Suprapubic skin (tissue), 4 donors: ENCODE results near the gene KLHL29. TPM values are rescaled to one million over a fixed set of nuclear protein-coding genes. Genes with fewer than 3 reads are reported as not detected.

Experiments used
- DNase-seq, 2 donors: peaks; one replicate each; pipeline ENCODE4 v3.0.0-alpha.2; 2019; ENCODE audit warnings: low spot score in 2 of 2
- H3K27ac ChIP-seq: fragments of 200-600 bp; sonication (generic); one replicate; pipeline ENCODE4 v1.5.1; 2019
- H3K27me3 ChIP-seq: fragments of 200-600 bp; sonication (generic); one replicate; pipeline ENCODE4 v1.5.1; 2019
- H3K36me3 ChIP-seq: fragments of 200-600 bp; sonication (generic); one replicate; pipeline ENCODE4 v1.5.1; 2019
- H3K4me1 ChIP-seq: fragments of 200-600 bp; sonication (generic); one replicate; pipeline ENCODE4 v1.5.1; 2019
- H3K4me3 ChIP-seq: fragments of 200-600 bp; sonication (generic); one replicate; pipeline ENCODE4 v1.5.1; 2019; ENCODE audit warnings: mild to moderate bottlenecking
- H3K9me3 ChIP-seq: fragments of 200-600 bp; sonication (generic); one replicate; pipeline ENCODE4 v1.5.1; 2019
- CTCF ChIP-seq, 2 donors: fragments of 200-600 bp in 1 of 2; fragments of 450-650 bp in 1 of 2; sonication (generic) in 1 of 2; IDR thresholded peaks; one replicate each; pipeline ENCODE4 v1.5.1; 2016 to 2019; ENCODE audit warnings: antibody characterized with exemption in 2 of 2, mild to moderate bottlenecking in 1 of 2, moderate library complexity in 1 of 2
- EP300 ChIP-seq: sonication (generic); formaldehyde crosslinking; IDR thresholded peaks from one replicate; pipeline ENCODE4 v1.6.1; 2017; ENCODE audit warnings: antibody characterized with exemption
- POLR2A ChIP-seq, 2 donors: fragments of 450-650 bp; IDR thresholded peaks; one replicate each; pipeline ENCODE4 v1.6.1; 2017; ENCODE audit warnings: antibody characterized with exemption in 2 of 2, mild to moderate bottlenecking in 2 of 2, moderate library complexity in 2 of 2
- POLR2AphosphoS5 ChIP-seq, 3 donors: sonication (generic); formaldehyde crosslinking; IDR thresholded peaks; one replicate each; pipeline ENCODE4 v1.6.1; 2017; ENCODE audit warnings: antibody characterized with exemption in 3 of 3
- WGBS: methylation state at CpG from one replicate; pipeline ENCODE4 v1.1.5; 2018; 5-methylcytosine and 5-hydroxymethylcytosine counted together
- total RNA-seq, 4 donors: library from RNA; depleted of rRNA; stranded (reverse); fragments of >200 nt; gene quantifications; one replicate each; pipeline ENCODE4 v1.1.0, GENCODE V29; 2016

KLHL29 gene
- total RNA-seq, 4 donors from 2014 or later = 17.1 to 30.8 (median 20.7) TPM

- H3K36me3 ChIP-seq = no peaks in the 10 kb centered on the region
- H3K4me3 ChIP-seq = no peak overlapping the region
- peak in 1 of 2 donors; percentile 57 for DNase-seq
- H3K9me3 ChIP-seq = no peaks in the 10 kb centered on the region
- WGBS = 68% methylated on average over 6 of the region's 6 CpGs
- H3K4me1 ChIP-seq = no peaks in the 10 kb centered on the region
- no peaks in the 10 kb centered on the region for H3K27me3 ChIP-seq
- TF ChIP-seq CTCF (IDR thresholded peaks at IDR 0.05) = no peak
- no peak for TF ChIP-seq EP300
- TF ChIP-seq POLR2A (IDR thresholded peaks at IDR 0.05) = no peak
- TF ChIP-seq POLR2AphosphoS5 (IDR thresholded peaks at IDR 0.05) = no peak
- H3K27ac ChIP-seq = no peak overlapping the region
Measured at GRCh38 chr2:23464156-23464555, 79.2 kb downstream of the KLHL29 start.

GRCh38 chr2:23464905-23465537, 80.0 kb downstream of the KLHL29 start:
- 87% methylated on average over 14 of the region's 14 CpGs for WGBS
- TF ChIP-seq POLR2A (IDR thresholded peaks at IDR 0.05) (no peak), EP300 (no peak), CTCF (IDR thresholded peaks at IDR 0.05) (no peak), POLR2AphosphoS5 (IDR thresholded peaks at IDR 0.05) (no peak)

GRCh38 chr2:23465936-23466335, 81.0 kb downstream of the KLHL29 start:
- Histone ChIP-seq H3K4me3 (no peak overlapping the region), H3K27me3 (no peaks in the 10 kb centered on the region), H3K27ac (no peak overlapping the region), H3K9me3 (no peaks in the 10 kb centered on the region), H3K4me1 (no peaks in the 10 kb centered on the region), H3K36me3 (no peaks in the 10 kb centered on the region)
- no peak for DNase-seq
- TF ChIP-seq POLR2AphosphoS5 (IDR thresholded peaks at IDR 0.05) = no peak
- TF ChIP-seq EP300 = peak; percentile 74
- WGBS = 82% methylated on average over 9 of the region's 9 CpGs

More at GRCh38 chr2:23464905-23465537, 80.0 kb downstream of the KLHL29 start:
- Histone ChIP-seq H3K9me3 (no peaks in the 10 kb centered on the region), H3K36me3 (no peaks in the 10 kb centered on the region), H3K27me3 (no peaks in the 10 kb centered on the region), H3K4me3 (no peak overlapping the region), H3K4me1 (no peaks in the 10 kb centered on the region), H3K27ac (no peak overlapping the region)
- DNase-seq = peak in 1 of 2 donors; percentile 43

GRCh38 chr2:23467618-23468017, 82.6 kb downstream of the KLHL29 start:
- Histone ChIP-seq H3K4me3 (no peak overlapping the region), H3K4me1 (no peaks in the 10 kb centered on the region), H3K9me3 (no peaks in the 10 kb centered on the region), H3K36me3 (no peaks in the 10 kb centered on the region), H3K27ac (no peak overlapping the region), H3K27me3 (no peaks in the 10 kb centered on the region)
- TF ChIP-seq CTCF (IDR thresholded peaks at IDR 0.05) = no peak
- TF ChIP-seq POLR2A (IDR thresholded peaks at IDR 0.05) = no peak
- WGBS = 99% methylated on average over 10 of the region's 10 CpGs
- DNase-seq = peak in 1 of 2 donors; percentile 28

- 84% methylated on average over 15 of the region's 15 CpGs for WGBS
- TF ChIP-seq CTCF (IDR thresholded peaks at IDR 0.05) = no peak
Measured at GRCh38 chr2:23468474-23469141, 83.6 kb downstream of the KLHL29 start.

More at GRCh38 chr2:23468474-23469141, 83.6 kb downstream of the KLHL29 start:
- H3K9me3 ChIP-seq = no peaks in the 10 kb centered on the region
- H3K36me3 ChIP-seq = no peaks in the 10 kb centered on the region
- no peaks in the 10 kb centered on the region for H3K27me3 ChIP-seq
- H3K4me3 ChIP-seq = no peak overlapping the region
- H3K4me1 ChIP-seq = no peaks in the 10 kb centered on the region
- DNase-seq = peak in 1 of 2 donors; percentile 58
- no peak overlapping the region for H3K27ac ChIP-seq
